SKM-1 treated with dmso at 0.1 percent for 144 hours (cell line): ENCODE measurements around the gene OAF.

Source experiments
- DNase-seq: peaks from one replicate; lab custom pipeline; 2025; ENCODE audit not compliant: unreplicated experiment; lab: John Stamatoyannopoulos, UW

The OAF gene

GRCh38 chr11:120183701-120184141 lies 27.1 kb upstream of the OAF start:
- DNase-seq: no peak

GRCh38 chr11:120184371-120184945 lies 26.4 kb upstream of the OAF start:
- DNase-seq: no peak

- no peak for DNase-seq
Measured at GRCh38 chr11:120184946-120185705, 25.7 kb upstream of the OAF start.

GRCh38 chr11:120185706-120186455 lies 25.0 kb upstream of the OAF start:
- no peak for DNase-seq

GRCh38 chr11:120186456-120186773 lies 24.4 kb upstream of the OAF start:
- no peak for DNase-seq

- DNase-seq: no peak
Measured at GRCh38 chr11:120186774-120187591, 23.8 kb upstream of the OAF start.

- DNase-seq: no peak
Measured at GRCh38 chr11:120188371-120188770, 22.5 kb upstream of the OAF start.

- no peak for DNase-seq
Measured at GRCh38 chr11:120188811-120189455, 21.9 kb upstream of the OAF start.

GRCh38 chr11:120191058-120191457 lies 19.8 kb upstream of the OAF start:
- no peak for DNase-seq

- no peak for DNase-seq
Measured at GRCh38 chr11:120192831-120193625, 17.8 kb upstream of the OAF start.

GRCh38 chr11:120194166-120194565 lies 16.7 kb upstream of the OAF start:
- DNase-seq: no peak

GRCh38 chr11:120195601-120196320 lies 15.1 kb upstream of the OAF start:
- no peak for DNase-seq

- DNase-seq: no peak
Measured at GRCh38 chr11:120196826-120197225, 14.0 kb upstream of the OAF start.

- no peak for DNase-seq
Measured at GRCh38 chr11:120197251-120197891, 13.5 kb upstream of the OAF start.

GRCh38 chr11:120197977-120198376 lies 12.9 kb upstream of the OAF start:
- DNase-seq: no peak

- DNase-seq: no peak
Measured at GRCh38 chr11:120198403-120198786, 12.4 kb upstream of the OAF start.

GRCh38 chr11:120198787-120199469 lies 11.9 kb upstream of the OAF start:
- no peak for DNase-seq

GRCh38 chr11:120199613-120200012 lies 11.2 kb upstream of the OAF start:
- DNase-seq: no peak
